NB4 (cell line): ENCODE results near the gene GABPA.
"Not testable (repeated sequence)": the region's sequence is repeated elsewhere in the genome, so short reads cannot be mapped to it uniquely, and the experiment has no call there.

Source experiments
- DNase-seq: peaks from one replicate; pipeline ENCODE4 v3.0.0; 2010; ENCODE audit warnings: low read depth
- H3K4me3 ChIP-seq: one replicate; pipeline ENCODE4 v1.5.1; 2011; ENCODE audit warnings: mild to moderate bottlenecking, low read depth, low read length, moderate library complexity
- CTCF ChIP-seq: IDR thresholded peaks from one replicate; pipeline ENCODE4 v1.5.1; 2012; ENCODE audit warnings: low read depth, low read length
- MAX ChIP-seq: IDR thresholded peaks from 2 replicates; pipeline ENCODE4 v1.6.1; 2011; ENCODE audit warnings: low read depth, low read length
- MYC ChIP-seq: IDR thresholded peaks from 2 replicates; pipeline ENCODE4 v1.6.1; 2011; ENCODE audit warnings: low read depth, low read length
- POLR2A ChIP-seq: IDR thresholded peaks from 2 replicates; pipeline ENCODE4 v1.6.1; 2011; ENCODE audit warnings: mild to moderate bottlenecking; ENCODE audit not compliant: insufficient read length; ENCODE audit errors: extremely low read depth

The GABPA gene

GRCh38 chr21:25776440-25776839 is 41.7 kb downstream of the GABPA start:
- TF ChIP-seq MAX, result no peak
- no peak for TF ChIP-seq MYC
- TF ChIP-seq POLR2A, result no peak
- TF ChIP-seq CTCF, result no peak

GRCh38 chr21:25778126-25778875 is 43.5 kb downstream of the GABPA start:
- DNase-seq, result not testable (repeated sequence)

More at GRCh38 chr21:25776440-25776839, 41.7 kb downstream of the GABPA start:
- no peak for DNase-seq
- no peak overlapping the region for H3K4me3 ChIP-seq

GRCh38 chr21:25788677-25789076 is 53.9 kb downstream of the GABPA start:
- DNase-seq, result no peak
- no peak for TF ChIP-seq CTCF
- TF ChIP-seq POLR2A, result no peak
- no peak for TF ChIP-seq MYC
- TF ChIP-seq MAX, result no peak
- H3K4me3 ChIP-seq, result no peak overlapping the region

More at GRCh38 chr21:25778126-25778875, 43.5 kb downstream of the GABPA start:
- H3K4me3 ChIP-seq, result not testable (repeated sequence)

GRCh38 chr21:25790122-25790877 is 55.5 kb downstream of the GABPA start:
- DNase-seq, result peak; percentile 40

GRCh38 chr21:25790878-25791204 is 56.1 kb downstream of the GABPA start:
- TF ChIP-seq CTCF, result no peak
- no peak for TF ChIP-seq MYC
- TF ChIP-seq MAX, result no peak
- no peak for TF ChIP-seq POLR2A
- no peak overlapping the region for H3K4me3 ChIP-seq
- no peak for DNase-seq

More at GRCh38 chr21:25790122-25790877, 55.5 kb downstream of the GABPA start:
- peak; percentile 27 for TF ChIP-seq CTCF
- TF ChIP-seq MAX, result no peak
- H3K4me3 ChIP-seq, result no peak overlapping the region

GRCh38 chr21:25791319-25791718 is 56.5 kb downstream of the GABPA start:
- DNase-seq, result no peak
- no peak overlapping the region for H3K4me3 ChIP-seq
- TF ChIP-seq MYC (no peak), POLR2A (no peak), MAX (no peak), CTCF (no peak)
